HG03432 (cell line): Measurements from ENCODE around the gene BPIFB1.

Experiments
- ATAC-seq: cut with Tn5 transposase; IDR thresholded peaks from one replicate; pipeline ENCODE4 v1.9.1; 2021; ENCODE audit warnings: mild to moderate bottlenecking, moderate library complexity; ENCODE audit not compliant: unreplicated experiment

Gene BPIFB1

DNA sequence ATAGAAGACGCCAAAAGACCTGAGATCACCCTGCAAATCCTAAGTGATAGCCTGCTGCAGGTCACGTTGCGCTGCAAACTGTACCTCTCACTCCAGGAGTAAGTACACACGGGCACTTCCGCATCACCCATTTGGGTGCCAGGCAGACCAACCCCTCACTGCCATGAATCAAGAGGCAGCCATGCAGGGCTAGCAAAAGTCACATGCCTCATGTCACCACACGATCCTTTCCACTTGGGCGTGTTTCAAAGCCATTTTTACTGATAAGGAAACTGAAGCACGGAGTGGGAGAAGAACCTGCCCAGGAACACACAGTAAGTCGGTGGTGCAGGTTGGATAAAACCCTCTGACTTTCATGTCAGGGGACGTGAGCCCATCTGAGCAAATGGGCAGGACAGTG is 37.0 kb downstream of the BPIFB1 start:
- no peak for ATAC-seq

DNA sequence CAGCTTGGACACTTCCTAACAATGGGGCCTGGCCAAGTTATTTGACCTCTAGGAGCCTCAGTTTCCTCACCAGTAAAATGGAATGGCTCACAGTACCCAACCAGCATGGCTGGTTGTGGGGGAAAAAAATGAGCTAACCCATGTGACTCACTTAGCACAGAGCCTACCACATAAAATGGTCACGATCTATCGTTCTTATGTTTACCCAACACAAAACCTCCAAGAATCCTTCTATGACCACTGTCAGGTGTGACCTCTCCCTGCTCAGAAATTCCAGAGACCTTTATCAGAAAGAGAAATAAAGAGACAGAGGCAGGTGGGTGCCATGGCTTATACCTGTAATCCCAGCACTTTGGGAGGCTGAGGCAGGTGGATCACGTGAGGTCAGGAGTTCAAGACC is 39.4 kb downstream of the BPIFB1 start:
- ATAC-seq, result no peak

DNA sequence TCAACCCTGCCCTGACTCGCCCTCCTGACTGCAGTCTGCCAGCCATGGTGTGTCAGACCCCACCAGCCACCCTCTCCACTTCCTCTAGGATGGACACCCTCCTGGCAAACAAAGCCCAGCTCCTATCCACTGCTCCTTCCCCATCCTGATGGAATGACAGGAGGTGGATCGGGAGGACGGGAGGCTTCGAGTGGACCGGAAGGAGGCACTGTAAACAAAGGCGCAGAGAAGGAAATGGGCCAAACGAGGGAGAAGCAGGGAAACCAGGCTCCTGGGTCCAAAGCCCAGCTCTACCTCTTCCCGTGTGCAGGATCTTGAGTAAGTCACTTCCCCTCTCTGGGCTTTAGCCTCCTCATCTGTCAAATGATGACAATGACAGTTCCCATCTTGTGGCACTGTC is 40.2 kb downstream of the BPIFB1 start:
- no peak for ATAC-seq

DNA sequence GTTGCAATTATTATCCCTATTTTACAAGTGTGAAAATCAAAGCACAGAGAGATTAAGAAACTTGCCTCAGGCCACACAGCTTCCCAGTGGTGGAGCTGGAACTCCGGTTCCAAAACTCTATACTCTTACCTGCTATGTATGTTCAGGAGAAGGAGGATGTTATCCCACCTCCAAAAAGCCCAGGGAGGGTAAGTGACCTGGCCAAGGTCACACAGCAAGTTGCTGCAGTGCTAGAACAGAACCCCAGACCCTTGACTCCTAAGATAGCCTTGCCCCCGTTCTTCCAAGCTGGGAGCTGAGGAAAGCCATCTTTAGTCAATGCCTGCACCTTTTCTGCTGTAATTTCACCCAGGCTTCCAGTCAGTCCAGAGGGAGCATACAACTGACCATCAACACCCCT is 42.3 kb downstream of the BPIFB1 start:
- ATAC-seq, result no peak

DNA sequence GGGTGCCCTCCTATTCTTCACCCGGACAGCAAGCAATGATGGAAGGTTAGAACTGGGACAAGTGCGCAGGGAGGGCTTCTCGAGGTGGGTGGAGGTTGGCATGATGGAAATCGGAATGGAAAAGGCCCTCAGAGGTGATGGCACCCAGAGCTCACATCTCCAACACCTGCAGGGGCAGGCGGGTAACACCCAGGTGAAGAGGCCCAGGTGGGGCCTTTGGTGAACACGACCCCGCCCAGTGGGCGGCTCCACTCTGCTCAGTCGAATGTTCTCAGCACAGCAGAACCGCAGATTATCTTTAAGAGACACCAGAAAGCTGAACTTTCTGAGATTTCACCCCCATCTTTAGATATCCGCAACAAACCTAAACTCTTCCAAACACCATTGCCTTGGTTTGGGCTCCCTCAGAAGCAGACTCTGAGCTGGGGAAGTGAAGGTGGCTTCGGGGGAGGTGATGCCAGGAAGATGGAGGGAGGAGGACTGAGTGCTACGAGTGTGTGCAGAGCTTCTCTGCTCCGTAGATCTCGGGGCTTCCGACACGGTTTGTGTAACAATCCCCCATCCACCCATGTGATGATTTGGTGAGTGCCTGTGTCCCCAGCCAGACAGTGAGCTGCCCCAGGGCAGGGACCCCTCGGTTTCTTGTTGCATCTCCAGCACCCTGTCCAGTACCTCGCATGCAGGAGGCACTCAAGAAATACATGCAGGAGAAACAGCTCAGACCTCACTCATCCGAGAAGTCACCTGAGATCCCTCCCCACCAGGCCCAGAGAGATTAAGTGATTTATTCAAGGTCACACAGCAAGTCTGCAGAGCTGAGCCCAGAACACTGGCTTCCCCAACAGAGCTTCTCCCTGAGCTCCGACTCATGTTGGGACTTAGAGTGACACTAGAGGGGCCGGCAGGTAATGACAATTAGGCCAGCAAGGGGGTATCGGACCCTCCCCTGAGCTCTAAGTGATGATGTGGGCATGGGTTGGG is 45.4 kb downstream of the BPIFB1 start:
- no peak for ATAC-seq

DNA sequence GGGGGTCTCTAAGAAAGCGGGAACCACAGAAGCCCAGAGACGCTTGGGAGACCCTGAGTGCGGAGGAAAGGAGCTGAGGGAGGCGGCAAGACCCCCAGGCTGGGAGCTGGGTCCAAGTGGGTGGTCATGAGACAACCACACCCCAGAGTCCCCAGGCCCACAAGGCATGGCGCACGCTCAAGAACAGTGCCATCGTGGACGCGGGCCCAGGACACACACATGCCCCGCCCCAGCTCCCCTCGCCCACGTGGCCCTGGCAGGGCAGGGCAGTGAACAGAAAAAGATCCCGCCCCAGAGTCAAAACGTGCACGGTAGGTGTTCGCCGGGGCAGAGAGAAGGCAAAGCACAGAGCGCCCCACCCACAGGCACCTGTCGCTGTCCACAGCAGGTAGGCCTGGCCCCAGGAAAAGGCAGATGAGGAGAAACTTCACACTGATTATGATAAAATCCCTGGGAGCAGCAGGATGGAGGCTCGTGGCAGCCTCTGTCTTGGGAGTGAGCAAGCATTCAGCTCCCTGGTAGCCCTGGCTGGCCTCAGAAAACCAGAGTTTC is 50.0 kb downstream of the BPIFB1 start:
- ATAC-seq, result no peak

DNA sequence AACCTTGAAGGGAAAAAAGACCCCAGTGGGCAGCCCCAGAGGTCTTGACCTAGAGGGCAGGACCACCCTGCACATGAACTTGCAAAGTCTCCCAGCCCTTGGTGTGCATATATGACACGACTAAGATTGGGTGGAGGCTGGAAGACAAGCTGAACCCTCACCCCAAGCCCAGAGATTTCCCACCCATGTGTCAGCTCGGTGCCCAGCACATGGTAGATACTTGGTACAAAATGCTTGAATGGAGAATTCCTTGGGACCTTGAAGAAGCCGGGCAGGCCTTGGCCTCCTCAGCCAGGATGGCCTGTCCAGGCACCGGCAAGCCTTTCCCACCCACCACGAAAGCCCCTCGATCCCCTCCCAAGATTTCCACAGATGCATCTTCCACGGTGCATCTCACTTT is 50.6 kb downstream of the BPIFB1 start:
- ATAC-seq, result no peak

DNA sequence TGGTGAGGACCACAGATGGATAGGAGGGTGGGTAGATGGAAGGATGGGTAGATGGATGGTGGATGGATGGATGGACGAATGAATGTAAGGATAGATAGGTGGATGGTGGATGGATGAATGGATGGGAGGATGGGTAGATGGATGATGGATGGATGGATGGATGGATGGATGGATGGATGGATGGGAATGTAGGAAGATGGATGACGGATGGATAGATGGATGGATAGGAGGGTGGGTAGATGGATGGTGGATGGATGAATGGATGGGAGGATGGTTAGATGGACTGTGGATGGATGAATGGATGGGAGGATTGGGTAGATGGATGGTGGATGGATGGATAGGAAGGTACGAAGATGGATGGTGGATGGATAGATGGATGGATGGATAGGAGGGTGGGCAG is 51.1 kb downstream of the BPIFB1 start:
- no peak for ATAC-seq

DNA sequence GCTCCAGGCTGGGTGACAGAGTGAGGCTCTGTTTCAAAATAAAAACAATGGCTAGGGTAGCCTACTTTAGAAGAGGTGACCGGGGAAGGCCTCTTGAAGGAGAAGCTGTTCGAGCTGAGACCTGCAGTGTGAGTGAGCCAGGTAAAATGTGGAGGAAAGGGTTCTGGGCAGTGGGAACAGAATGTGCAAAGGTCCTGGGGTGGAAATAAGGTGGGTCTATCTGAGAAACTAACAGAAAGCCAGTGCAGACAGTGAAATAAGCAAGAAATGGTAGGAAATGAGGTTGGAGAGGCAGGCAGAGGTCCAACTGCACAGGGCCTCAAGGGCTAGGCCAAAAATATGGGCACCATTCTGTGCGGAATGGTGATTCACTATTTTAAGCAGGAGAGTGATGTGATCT is 53.4 kb downstream of the BPIFB1 start:
- no peak for ATAC-seq

DNA sequence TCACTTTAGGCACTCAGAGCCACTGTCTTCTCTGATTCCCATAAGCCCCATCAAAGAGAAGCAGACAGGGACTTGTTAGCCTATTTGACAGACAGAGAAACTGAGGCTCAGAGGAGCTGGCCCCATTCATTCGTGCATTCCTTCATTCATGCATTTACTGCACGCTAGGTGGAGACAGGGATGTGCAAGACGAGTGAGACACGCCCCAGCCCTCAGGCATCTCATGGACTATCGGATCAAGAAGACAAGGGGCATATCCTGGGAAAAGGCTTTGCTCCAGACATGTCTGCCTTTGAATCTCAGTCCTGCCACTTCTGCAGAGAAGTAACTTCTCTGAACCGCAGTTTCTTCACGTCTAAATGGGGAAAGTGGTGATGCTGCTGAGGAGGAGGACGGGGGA is 54.1 kb downstream of the BPIFB1 start:
- no peak for ATAC-seq

DNA sequence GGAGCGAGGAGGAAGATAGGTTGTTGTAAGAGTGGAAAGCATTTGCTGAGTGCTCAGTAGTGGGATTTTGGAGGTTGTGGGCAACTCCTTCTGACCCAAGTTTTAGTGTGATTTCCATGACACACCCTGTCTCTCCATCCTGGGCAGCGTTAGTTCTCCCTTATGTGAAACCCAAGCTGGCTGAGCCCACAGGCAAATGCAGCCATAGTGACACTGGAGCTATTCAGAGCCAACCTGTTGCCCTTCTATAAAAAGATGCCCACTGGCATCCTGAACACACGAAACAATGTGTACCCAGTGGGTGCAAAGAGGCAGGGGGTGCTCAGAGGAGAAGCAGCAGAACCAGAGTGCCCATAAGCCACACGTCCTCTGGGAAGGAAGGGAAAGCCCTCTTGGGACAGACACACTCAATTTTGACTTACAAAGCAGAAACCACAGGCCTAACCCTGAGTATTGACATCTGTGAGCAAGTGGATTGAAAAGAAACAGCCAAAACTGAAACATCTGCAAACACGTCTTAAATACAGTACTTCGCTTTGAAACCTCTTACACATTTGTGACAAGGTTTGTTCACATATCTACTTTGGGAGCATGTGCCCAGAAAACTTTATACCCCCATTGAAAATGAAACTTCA is 54.6 kb downstream of the BPIFB1 start:
- ATAC-seq, result no peak

DNA sequence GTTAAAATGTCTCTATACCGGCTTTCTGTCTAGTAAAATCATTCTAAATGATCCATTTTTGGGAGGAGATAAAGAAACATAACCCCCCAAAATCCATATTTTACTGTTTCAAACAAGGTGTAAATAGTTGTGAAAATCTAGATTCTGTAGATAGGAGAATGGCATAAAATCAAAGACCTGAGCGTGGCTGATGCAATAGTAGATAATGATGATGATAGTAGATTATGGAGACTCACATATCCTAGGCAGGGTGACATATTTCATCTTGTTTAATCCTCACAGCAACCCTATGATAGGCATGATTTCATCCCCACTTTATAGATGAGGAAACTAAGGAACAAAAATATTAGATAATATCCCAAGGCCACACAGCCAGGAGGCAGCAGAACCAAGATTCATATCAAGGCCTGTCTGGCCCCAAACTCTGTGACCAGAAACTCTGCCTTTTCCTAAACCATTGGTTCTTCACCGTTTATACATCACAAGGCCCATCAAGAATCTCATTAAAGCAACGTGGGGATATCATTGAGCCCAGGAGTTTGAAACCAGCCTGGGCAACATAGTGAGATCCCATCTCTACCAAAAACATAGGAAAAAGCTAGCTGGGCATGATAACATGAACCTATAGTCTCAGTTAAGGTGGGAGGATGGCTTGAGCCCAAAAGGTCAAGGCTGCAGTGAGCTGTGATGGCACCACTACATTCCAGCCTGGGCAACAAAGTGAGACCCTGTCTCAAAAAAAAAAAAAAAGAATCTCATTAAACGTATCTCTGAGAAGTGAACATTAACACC is 55.6 kb downstream of the BPIFB1 start:
- no peak for ATAC-seq

DNA sequence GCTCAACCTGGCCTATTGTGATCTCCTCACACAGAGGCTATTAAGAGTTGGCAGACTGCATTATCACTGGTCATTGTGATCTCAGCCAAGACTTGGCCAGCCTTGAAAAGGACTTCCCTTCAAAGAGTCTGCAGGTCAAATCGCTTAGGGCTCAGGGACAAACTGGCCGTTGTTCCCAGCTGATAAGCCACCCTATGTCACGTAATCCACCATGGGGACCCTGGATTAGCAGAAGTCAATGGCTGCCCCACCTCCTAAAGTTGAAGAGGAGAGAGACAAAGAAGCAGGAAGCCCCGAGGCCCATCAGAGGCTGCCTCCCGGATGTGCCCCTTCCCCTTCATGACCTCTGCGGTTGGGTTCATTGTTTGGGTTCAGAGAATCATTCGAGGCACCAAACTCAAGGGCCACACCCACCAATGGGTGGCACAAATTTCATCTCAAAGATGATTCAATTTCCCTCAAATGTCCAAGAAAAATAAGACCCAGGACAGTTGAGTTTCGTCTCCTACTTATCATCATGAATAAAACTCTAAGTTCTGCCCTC is 56.6 kb downstream of the BPIFB1 start:
- no peak for ATAC-seq

DNA sequence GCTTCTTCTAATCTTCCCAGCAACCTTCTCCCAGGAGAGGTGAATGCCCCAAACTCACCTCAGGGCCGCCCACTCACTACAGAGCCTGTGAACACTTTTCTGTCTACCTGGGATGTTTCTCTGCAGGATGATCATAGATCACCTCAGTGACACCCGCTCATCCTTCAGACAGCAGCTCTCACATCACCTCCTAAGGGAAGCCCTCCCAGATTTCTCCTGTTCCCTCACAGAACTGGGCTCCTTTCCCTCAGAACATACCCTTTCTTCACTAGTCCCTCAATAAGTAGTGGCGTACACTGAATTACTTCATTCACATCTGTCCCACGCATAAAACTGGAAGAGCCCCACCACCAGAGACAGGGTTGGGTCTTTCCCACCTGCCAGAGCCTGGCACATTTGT is 60.5 kb downstream of the BPIFB1 start:
- ATAC-seq, result no peak

DNA sequence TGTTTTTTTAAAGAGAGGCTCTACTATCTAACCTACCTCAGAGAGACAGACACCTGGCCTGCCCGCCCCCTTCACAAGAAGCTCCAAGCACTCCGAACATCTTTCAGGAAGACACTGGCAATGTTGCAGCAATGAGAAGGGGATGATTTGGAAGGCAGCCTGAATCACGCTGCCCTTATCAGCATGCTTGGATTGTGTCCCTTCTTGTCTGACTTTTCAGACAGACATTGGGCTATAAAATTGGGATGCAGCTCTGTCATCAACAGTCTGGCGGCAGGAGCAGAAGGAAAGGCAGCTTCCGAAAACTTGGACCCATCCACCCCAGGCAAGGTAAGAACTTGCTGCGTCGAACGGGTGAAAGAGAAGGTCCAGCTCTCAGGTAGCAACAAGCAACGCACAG is 62.3 kb downstream of the BPIFB1 start:
- ATAC-seq, result no peak

DNA sequence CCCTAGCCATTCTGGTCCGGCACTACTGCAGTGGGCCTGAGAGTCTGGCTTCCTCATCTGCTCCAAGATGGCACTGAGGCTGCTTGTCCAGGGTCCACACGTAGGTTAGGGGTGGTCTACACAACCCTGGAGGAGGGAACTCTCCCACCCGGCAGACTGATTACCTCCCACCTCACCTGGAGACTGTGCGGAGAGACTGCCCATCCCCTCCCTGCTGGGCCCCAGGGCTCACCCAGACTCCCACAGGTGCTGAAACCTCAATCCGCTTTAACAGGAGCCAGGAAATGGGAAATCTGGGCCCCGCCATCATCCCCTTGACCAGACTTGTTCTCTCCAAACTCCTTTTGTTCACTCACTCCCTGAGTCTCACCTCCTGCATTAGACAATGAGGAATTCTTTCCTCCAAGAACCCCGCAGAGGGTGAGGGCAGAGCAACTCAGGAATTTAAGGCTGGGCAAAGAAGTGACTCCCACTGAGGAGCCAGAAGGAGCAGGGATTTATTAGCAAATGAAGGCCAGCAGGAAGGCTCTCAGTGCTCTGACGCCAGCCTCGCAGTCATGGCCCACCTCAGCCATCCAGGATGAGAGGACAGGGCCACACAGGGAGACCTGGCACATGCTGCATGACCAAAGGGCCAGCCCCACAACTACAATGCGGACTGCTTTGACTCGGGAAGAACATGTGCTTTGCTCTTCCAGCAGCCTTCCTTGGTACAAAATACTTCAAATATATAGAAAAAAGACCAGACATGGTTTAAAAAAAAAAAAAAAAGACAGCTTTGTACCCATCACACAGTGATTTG is 65.3 kb downstream of the BPIFB1 start:
- no peak for ATAC-seq

DNA sequence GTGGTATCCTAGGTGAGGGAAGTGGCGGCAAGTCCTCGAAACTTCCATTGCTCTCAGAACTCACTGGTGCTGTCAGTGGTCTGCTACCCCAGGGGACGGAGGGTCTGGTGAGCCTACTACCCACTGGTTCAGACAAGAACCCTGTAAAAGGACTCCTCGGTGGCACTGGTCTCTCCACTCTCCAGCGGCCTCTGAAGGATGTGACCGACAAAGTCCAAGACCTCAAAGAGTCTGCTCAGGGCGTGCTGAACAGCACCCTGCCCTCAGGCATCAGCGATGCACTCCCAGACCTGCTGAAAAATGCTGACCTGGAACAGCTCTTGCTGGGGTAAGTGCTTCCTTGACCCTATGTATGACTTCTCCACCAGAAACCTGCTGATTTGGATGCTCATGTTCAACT is 66.5 kb downstream of the BPIFB1 start:
- ATAC-seq, result no peak

DNA sequence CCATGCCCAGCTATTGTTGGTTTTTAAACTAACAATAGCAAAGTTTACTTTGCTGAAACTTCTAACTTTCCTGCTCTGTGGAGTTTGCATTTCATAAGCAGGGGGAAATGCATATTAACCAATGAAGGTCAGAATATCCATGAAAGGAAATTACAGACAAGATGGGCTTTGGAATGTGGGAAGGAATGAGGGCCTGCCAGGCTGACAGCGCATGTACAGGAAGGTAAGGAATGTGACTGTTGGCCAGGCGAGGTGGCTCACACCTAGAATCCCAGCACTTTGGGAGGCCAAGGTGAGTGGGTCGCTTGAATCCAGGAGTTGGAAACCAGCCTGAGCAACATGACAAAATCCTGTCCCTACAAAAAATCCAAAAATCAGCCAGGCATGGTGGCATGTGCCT is 68.7 kb downstream of the BPIFB1 start:
- no peak for ATAC-seq

DNA sequence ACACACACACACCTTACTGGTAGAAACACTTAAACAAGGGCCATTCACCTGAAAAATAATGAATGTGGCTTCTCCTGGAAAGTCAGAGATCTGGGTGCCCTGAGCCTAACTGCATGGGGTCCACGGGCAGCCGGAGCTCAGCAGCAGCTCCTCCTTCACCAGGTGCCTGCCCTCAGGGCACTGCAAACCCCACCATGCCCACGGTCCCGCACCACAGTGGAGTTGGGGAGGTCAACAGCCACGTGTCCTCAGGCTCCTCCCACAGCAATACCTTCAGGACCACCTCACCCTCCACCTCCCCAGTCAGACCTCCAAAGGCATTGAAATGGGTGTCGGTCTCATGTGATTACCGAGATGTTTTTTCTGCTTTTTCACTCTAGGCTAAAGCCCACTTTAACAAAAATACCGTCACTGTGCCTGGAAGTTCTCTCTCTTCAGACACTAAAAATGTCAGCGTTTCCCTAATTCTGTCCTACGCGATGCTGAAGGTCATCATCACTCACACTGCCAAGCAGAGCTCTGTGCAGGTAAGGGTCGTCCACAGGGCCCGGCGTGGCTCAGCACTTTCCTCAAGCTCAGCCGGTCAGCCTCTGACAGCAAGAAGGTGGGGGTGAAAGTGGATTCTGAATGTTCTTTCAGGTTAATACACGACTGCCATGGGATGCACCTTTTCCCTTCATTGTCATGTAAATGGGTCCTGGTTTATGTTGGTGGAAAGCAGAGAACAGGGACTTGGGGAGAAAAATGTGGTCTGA is 69.4 kb downstream of the BPIFB1 start:
- no peak for ATAC-seq

DNA sequence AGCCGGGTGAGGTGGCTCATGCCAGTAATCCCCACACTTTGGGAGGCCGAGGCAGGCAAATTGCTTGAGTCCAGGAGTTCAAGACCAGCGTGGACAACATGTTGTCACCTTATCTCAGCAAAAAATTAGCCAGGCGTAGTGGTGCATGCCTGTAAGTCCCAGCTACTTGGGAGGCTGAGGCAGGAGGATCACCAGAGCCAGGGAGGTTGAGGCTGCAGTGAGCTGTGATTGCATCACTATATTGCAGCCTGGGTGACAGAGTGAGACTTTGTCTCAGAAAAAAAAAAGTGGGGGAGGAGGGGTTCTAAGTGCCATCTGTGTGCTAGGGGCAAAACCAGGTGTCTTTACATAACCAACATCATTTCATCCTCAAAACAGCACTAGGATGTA is 70.0 kb downstream of the BPIFB1 start:
- no peak for ATAC-seq
